Posterior cingulate gyrus (tissue), 11 donors: ENCODE data around the gene ITPR2.
"Not testable (repeated sequence)": the region's sequence is repeated elsewhere in the genome, so short reads cannot be mapped to it uniquely, and the experiment has no call there.

Experiments
- DNase-seq, 10 donors: peaks; one replicate each; pipeline versions ENCODE4 v3.0.0 to v3.0.0-alpha.2; 2020 to 2021; ENCODE audit warnings: mixed read lengths in 3 of 10
- intact Hi-C: fragments of 100-400 bp; cut with DNase I; formaldehyde crosslinking; loops from one replicate; pipeline ENCODE4 v1.15.1; 2023

The ITPR2 gene

DNA sequence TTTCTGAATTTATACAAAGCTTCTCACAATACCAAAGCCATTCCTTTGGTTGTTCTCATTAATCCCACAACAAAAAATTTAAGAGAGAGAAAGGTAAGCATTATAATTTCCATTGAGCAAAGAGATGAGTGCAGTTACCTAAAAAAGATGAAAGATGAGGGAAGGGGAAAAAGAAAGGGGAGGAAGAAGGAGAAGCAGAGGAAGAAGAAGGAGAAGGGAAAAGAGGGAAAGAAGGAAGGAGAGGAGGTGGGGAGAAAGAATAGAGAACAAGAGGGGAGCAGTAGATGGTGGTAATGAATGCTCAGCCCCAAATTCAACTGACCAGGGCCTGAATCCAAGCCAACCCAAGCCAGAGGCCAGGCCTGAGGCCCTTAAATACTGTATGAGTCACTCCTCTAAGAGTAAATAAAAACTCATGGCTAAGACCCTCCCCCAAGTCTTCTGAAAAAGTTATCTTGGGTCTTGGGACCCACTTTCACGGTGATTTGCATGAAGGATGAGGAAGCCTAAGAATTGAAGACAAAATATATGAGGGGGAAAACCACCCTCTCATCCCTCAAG lies 144.6 kb downstream of the ITPR2 start:
- DNase-seq, result no peak
- intact Hi-C loops, result no loop called here

DNA sequence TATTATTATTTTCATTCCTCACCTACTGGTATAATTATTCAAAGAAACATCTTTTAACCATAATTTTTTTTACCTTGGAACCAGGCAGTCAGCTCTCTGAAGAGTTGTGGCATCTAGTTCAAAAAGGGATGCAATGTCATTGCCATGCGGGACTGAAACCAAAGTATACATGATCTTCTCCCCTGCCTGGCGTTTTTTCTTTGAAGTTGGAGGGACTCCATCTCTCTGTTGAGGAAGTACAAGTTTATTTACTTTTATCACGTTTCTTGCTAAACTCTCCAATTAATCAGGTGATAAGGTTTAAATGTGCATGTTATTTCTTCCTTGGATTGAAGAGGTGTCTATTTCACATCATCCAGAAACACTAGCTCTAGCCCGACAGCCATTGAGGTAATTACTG lies 146.6 kb downstream of the ITPR2 start:
- no peak for DNase-seq
- intact Hi-C loops, result no loop called here

DNA sequence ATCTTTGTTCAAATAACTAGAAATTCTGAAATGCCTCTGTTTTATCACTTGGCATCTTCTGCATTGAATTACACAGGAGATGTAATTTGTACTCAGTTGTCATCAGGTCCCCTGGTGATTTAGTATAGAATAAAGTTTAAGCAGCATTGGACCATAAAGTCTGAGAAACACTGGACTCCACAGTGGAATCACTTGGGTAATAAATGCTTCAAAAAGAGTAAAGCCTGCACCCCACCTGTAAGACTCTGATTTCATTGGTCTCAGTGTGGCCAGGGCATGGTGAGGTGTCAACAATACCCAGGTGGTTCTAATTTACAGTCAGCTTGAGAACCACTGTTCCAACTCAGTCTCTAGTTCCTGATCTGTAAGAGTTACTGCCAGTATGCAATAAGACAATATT lies 148.9 kb downstream of the ITPR2 start:
- intact Hi-C loops, result no loop called here
- no peak for DNase-seq

DNA sequence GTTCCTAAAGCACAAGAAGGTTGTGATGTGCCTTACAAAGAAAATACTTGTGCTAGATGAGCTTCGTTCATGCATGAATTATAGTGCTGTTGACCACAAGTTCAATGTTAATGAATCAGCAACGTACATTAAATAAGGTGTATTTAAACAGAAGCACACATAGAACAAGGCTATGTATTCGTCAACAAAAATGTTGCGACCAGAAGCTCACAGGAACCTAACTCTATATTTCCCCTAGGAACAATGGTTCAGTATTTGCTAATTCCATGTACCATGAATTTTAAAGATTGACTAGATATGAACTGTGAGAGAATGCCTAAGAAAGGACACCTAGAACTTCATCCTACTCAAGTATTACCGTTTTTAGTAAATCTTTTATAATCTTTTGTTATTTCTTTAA lies 149.6 kb downstream of the ITPR2 start:
- DNase-seq, result no peak

DNA sequence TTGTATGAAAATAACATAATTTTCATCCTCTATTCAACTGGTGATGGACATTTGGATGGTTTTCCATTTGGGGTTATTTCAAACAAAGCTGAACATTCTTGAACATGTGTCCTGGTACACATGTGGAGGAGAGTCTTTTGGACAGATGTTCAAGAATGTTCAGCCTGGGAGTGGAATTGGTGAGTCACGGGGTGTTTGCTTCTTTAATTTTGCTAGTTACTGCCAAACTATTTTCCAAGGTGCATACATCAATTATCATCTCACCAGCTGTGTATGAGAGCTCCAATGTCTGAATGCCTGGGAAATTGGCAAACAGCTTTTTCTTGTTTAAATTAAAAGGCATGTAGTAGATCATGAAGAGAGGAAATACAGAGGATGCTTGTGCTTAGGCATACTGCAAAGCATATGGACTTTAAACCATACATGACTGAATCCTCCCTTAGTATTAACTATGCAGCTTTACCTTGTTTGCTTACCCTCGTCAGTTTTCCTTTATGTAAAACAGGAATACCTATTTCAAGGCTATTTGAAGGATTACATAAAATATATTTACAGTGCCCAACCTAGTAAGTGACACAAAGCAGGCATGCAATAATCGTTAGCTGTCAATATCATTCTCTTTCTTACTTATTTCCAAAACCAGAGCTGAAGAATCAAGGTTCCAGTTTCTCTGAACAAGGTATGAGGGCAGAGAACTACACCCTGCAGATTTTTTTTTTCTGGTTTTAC lies 152.1 kb downstream of the ITPR2 start:
- no peak for DNase-seq
- intact Hi-C loops, result no loop called here

More for the DNA sequence above, 149.6 kb downstream of the ITPR2 start:
- intact Hi-C loops, result no loop called here

DNA sequence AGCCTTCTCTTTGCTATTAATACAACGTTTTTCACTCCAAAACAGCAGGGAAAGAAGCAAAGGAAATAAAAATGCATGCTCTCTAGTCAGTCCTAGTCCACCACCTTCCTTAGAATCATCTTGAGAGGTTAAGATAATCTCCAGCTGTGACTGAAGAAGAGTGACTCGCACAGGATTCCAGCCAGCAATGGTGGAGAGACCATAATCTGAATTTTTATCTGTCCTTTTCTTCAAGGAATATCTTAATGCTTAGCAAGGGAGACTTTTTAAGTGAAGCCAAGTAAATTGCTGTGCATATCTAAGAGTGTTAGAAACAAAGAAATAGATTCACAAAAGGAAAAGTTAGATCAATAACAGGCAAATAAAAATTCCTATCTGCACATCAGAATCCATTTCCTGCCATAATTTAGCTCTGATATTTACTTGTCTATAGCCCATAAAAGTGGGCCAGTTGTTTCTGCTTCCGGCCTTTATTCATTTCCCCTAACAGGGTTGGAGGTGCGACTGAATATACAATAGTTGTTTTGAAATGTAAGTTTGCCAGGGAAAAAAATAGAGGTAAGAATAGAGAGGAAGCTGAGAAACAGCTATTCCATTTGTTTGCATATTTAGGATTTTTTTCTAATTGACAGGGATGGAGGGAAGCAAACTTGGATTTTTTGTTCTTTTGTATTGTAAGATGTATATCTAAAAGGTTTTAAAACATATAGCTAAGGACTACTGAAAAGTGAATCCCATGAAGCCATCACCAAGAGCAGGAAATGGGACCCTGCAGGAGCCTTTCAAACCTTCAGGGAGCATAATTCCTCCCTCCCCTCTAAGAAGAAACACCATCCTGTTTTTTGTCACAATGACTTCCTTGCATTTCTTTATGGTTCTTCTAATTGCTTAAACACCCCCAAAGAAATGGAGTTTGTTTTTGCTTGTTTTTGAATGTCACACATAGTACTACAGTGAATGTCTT lies 154.0 kb downstream of the ITPR2 start:
- no peak for DNase-seq
- intact Hi-C loops, result no loop called here

DNA sequence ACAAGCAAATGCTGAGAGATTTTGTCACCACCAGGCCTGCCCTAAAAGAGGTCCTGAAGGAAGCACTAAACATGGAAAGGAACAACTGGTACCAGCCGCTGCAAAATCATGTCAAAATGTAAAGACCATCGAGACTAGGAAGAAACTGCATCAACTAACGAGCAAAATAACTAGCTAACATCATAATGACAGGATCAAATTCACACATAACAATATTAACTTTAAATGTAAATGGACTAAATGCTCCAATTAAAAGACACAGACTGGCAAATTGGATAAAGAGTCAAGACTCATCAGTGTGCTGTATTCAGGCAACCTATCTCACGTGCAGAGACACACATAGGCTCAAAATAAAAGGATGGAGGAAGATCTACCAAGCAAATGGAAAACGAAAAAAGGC lies 161.5 kb downstream of the ITPR2 start:
- intact Hi-C loops, DNase-seq: not testable (repeated sequence)

DNA sequence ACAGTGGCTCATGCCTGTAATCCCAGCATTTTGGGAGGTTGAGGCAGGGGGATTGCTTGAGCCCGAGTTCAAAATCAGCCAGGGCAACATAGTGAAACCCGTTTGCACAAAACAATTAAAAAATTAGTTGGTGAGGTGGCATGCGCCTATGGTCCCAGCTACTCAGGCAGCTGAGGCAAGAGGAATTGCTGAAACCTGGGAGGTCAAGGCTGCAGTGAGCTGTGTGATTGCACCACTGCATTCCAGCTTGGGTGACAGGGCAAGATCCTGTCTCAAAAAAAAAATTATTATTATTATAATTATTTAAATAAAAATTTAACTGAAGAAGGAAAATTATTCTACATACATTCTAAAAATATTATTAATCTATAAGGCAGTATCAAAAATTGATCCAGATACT lies 164.1 kb downstream of the ITPR2 start:
- intact Hi-C loops, result no loop called here
- DNase-seq, result no peak

DNA sequence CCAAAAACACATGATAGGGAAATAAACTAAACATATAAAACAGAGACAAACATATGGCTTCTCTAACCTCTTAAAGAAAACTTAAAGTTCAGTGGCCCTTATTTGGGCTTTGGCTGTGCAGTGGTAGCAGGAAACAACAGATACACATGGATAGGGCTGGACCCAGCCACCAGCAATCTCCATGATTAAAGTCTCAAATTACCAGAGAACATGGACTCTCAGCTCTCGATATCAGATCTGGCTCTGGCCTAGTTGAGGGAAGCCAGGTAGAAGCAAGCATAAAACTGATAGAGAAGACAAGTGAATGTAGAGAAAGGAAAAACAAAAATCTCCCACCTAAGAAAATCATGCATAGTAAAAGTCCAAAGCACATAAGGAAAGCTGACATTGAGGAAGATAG lies 164.8 kb downstream of the ITPR2 start:
- DNase-seq, result no peak
- intact Hi-C loops, result no loop called here

DNA sequence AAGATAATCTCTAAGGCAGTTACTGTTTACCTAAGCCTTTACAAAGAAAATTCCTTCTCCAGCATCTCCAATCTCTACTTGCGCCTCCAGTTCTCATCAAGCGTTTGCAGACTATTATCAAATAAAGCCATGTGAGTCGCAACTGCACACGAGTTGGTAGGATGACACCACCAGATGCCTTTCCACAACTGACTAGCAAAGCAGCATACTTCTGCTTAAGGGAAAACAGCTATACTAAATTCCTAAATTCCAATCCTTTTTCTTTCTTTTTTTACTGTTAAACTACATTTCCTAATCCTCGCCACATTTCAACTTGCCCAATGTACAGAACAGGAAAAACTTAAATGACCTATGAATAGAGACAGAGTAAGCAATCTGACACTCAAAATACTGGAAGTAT lies 166.7 kb downstream of the ITPR2 start:
- intact Hi-C loops, result no loop called here
- no peak for DNase-seq

DNA sequence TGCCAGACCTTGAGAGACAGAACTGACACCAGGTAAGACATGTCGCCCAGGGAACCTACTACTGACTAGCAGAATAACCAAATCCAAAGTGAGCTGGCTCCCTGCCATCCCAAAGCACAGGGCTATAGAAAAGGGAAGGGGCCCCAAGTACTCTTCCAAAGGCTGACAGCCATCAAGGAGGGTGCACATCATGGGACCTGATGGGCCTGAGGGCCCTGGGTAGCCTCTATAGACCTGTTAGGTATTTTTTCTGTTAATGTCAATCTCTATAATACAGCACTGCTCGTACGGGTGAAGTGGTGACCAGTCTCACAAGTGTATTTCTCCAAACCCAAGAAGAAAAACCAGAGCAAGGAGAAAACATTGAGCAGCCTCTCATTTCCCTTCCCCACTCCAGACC lies 171.6 kb downstream of the ITPR2 start:
- intact Hi-C loops, result no loop called here
- no peak for DNase-seq

DNA sequence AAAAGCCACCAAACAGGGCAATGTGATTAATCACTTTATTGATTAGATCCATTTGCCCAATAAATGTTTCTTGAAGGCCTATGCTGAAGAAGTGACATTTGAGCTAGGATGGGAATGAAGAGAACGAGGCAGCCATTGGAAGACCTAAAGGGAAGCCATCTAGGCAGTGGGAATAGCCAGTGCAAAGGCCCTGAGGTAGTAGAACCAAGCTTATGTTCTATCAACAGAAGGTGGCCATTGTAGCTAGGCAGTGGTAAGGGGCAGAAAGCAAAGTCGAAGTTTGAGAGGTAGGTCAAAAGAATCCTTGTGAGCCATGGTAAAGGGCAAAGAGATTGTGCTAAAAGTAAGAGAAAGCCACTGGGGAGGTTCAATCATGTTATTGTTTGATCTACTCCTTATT lies 173.1 kb downstream of the ITPR2 start:
- intact Hi-C loops, result no loop called here
- DNase-seq, result no peak

DNA sequence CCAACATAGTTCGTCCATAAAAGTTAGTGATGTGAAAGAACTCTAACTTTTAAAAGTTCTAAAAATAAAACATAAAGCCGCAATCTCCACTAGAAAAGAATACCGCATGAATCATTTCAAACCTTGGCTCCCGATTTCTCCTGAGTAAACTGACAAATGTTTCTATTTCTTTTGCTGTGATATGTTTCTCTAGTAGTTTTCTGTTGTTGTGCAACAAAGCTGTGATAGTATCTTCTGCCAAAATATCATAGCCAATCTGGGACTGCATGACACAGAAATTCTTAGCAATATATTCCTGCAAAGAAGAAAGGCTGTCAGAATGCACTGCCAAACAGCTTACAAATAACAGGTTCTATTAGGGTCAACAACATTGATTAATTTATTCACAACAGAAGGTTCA lies 174.0 kb downstream of the ITPR2 start:
- no peak for DNase-seq
- intact Hi-C loops, result no loop called here

DNA sequence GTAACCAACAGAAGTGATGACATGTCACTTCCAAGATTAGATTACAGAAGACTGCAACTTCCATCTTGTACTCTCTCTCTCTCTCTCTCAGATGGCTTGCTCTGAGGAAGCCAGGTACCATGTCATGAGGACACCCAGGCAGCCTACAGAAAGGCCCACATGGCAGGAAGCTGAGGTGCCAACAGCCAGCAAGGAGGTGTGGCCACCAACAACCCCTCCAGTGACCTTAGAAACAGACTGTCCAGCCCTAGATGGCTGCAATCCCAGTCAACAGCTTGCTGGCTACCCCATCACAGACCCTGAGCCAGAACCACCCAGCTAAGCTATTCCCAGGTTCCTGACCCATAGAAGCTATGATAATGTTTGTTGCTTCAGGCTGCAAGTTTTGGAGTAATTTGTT lies 178.4 kb downstream of the ITPR2 start:
- DNase-seq, result no peak
- intact Hi-C loops, result loop anchor here (5.0 kb wide), 2 partner anchors 282 to 557 kb away; no protein-coding TSS in a partner anchor

DNA sequence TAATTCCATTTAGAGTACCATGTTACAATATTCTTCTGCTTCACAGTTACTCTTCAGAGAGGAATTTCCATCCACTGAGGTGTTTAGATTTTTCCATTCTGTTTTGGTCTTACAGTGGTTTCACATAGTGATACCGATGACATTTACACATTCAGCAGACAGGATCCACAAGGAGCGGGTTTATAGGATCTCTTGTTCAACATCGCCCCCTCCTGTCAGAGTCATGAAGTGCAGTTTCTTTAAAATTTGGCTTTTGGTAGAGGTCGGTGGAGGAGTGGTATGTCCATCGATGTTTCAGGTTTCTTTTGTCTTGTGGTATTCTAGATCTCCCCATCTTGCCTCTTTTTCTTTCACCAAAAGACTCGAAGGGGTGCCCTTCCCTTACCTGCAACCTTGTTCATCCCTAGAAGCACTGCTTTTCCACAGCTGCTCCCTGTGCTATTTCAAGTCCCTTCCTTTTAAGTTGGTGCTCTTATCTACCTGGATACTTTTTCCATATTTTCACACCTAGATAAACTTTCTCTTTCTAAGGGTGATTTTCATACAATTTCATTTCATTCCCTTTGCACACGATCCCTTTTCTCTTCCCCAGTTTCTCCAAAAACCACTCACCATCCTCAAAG lies 181.3 kb downstream of the ITPR2 start:
- intact Hi-C loops, result loop anchor here (2.0 to 5.0 kb wide), 3 partner anchors 217 to 554 kb away; no protein-coding TSS in a partner anchor
- DNase-seq, result peak in 5 of 10 donors; percentile 35 to 74 (median 59)

DNA sequence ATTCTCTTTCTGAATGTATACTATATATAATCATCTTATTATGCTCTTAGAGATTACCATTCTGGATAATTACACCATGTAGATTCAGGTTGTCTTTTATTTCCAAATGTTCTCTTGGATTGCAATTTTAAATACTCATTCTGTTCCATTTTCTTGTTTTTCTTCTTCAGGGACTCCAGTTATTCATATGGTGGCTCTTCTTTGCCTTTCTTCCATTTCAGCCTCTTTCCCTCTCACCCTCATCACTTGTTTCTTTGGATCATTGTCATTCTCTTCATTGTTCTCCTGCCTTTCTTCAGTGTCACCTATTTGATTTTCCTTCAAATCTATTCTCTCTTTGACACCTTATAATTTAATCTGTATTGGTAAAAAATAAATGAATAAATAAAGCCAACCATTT lies 182.0 kb downstream of the ITPR2 start:
- no peak for DNase-seq
- intact Hi-C loops, result loop anchor here (2.0 to 5.0 kb wide), 3 partner anchors 216 to 554 kb away; no protein-coding TSS in a partner anchor

DNA sequence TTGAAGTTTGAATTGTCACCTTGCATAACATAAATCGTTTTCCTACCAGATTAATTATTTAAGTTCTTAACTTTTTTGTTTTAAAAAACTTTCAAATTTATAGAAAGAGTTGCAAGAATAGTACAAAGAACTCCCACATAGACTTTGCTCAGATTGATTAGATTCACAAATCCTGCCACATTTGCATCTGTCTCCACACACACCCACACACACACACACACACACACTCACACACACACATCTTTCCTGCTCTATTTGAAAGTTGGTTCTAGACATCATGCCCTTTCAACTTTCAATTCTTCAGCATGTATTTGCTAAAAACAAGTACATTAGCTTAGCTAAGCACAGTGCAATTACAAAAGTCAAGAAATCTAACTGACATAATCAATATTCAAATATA lies 184.0 kb downstream of the ITPR2 start:
- no peak for DNase-seq
- intact Hi-C loops, result no loop called here

DNA sequence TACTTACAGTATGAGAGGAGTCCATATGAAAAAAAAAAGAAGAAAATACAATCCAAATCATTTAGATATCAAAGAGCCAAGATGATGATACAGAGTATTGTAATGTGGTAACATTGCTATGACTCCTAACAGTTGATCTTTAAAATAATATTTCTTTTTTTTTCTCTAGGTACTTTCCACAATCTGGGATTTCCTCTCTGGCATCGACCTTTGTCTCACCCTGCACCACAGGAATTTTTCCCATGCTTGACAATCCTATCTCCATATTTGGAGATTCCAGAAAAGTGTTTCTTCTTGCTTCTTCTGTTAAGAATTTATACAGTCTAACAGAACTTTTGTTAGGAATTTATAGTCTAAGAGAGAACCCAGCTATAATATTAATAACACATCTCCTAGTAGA lies 184.4 kb downstream of the ITPR2 start:
- no peak for DNase-seq
- intact Hi-C loops, result no loop called here

DNA sequence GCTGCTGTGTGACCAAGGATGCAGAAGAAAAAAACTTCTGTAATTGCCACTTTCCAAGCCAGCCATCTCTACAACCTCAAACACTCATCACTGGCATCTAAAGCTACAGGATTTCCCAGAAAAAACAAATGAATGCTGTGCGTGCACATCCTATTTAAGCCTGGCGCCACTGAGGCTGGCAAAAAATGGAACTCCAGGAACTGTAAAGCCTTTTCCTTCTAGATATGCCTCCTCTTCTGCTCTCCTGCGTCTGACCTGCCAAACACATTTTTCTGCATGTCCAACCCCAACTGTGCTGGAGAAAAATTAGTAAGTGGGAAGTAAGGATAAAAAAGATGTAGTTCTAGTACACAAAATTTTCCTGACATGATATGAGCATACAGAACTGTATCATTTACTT lies 184.9 kb downstream of the ITPR2 start:
- intact Hi-C loops, result no loop called here

DNA sequence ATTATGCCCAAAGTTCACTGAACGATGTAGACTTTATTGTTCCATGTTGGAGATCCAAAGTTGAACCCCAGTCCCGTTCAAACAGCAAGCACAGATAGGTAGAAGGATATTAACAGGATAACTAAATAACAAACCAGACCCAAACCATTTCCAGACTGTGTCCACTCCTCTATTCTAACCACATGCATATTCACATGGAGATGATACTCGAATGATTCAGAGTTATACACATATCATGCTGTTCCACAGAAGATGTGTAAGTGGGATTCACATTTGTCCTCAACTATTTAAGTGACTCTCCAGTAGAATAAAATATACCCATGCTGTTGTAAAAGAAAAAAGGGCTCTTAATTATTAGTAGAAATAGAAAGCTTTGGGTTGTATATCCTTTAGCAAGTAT lies 185.9 kb downstream of the ITPR2 start:
- DNase-seq, result no peak
- intact Hi-C loops, result no loop called here

More for the DNA sequence above, 184.9 kb downstream of the ITPR2 start:
- no peak for DNase-seq

DNA sequence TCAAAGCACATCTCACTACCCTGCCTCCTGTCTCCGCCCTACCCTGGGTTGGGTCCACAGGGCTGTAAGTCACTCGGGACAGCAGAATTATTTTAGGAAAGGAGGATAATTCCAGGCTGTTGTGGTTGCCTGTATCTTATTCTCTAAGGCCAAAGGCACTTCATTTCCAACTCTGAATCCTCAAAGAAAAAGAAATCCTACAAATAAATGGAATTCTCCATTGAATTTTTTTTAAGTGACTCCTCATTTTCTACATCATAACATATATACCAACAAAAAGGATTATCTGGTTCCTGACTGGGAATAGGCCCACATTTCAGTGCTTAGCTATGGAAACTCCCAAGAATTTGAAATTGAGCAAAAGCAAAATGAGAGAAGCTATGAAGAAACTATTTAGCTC lies 186.4 kb downstream of the ITPR2 start:
- no peak for DNase-seq
- intact Hi-C loops, result no loop called here
